ENCODE data around the gene IFNW1. TPM values are rescaled to one million over a fixed set of nuclear protein-coding genes. Genes with fewer than 3 reads are reported as not detected.

The IFNW1 gene
- total RNA-seq, 1 experiment from 2014 or later, result not detected

DNA sequence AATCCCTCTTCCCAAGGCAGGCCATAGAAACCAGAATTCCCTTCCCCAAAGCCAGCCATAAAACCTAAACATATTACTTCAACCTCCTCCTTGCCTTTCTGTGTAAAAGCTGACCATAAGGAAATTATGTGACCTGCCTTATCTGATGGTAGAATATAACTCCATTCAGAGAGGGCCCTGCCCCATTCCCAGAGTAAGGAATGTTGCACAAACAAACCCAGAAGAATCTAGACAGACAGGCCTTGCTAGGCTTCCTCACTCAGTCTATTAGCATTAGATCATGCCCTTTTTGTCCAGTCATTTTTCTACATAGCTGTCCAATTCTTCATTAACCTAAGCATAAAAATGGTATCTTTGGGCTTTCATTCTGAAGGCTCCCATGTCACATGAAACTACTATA, 46.1 kb downstream of the IFNW1 start:
- TF ChIP-seq, protein P1, sequence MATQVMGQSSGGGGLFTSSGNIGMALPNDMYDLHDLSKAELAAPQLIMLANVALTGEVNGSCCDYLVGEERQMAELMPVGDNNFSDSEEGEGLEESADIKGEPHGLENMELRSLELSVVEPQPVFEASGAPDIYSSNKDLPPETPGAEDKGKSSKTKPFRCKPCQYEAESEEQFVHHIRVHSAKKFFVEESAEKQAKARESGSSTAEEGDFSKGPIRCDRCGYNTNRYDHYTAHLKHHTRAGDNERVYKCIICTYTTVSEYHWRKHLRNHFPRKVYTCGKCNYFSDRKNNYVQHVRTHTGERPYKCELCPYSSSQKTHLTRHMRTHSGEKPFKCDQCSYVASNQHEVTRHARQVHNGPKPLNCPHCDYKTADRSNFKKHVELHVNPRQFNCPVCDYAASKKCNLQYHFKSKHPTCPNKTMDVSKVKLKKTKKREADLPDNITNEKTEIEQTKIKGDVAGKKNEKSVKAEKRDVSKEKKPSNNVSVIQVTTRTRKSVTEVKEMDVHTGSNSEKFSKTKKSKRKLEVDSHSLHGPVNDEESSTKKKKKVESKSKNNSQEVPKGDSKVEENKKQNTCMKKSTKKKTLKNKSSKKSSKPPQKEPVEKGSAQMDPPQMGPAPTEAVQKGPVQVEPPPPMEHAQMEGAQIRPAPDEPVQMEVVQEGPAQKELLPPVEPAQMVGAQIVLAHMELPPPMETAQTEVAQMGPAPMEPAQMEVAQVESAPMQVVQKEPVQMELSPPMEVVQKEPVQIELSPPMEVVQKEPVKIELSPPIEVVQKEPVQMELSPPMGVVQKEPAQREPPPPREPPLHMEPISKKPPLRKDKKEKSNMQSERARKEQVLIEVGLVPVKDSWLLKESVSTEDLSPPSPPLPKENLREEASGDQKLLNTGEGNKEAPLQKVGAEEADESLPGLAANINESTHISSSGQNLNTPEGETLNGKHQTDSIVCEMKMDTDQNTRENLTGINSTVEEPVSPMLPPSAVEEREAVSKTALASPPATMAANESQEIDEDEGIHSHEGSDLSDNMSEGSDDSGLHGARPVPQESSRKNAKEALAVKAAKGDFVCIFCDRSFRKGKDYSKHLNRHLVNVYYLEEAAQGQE (IDR thresholded peaks at IDR 0.05; ENCODE audit: insufficient read depth in 1 of 2, low read depth in 2 of 2, low read length in 1 of 2), result no peak
- TF ChIP-seq POLR2AphosphoS5 (IDR thresholded peaks at IDR 0.05; ENCODE audit: low read depth, low read length) (no peak), SIN3A (IDR thresholded peaks at IDR 0.05; ENCODE audit: borderline replicate concordance, insufficient read depth, low read depth, low read length) (no peak), TCF7L2 (IDR thresholded peaks at IDR 0.05; ENCODE audit: low read depth, low read length) (no peak)
- TF ChIP-seq, protein P2, sequence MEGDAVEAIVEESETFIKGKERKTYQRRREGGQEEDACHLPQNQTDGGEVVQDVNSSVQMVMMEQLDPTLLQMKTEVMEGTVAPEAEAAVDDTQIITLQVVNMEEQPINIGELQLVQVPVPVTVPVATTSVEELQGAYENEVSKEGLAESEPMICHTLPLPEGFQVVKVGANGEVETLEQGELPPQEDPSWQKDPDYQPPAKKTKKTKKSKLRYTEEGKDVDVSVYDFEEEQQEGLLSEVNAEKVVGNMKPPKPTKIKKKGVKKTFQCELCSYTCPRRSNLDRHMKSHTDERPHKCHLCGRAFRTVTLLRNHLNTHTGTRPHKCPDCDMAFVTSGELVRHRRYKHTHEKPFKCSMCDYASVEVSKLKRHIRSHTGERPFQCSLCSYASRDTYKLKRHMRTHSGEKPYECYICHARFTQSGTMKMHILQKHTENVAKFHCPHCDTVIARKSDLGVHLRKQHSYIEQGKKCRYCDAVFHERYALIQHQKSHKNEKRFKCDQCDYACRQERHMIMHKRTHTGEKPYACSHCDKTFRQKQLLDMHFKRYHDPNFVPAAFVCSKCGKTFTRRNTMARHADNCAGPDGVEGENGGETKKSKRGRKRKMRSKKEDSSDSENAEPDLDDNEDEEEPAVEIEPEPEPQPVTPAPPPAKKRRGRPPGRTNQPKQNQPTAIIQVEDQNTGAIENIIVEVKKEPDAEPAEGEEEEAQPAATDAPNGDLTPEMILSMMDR (IDR thresholded peaks at IDR 0.05), result no peak
- DNase-seq (ENCODE audit: low read depth, low spot score) (no peak), ATAC-seq (no peak)
- Histone ChIP-seq H3K4me3 (ENCODE audit: low read depth in 2 of 2, low read length in 2 of 2) (no peak overlapping the region), H3K4me1 (ENCODE audit: control insufficient read depth, insufficient read depth, low read length) (no peaks in the 10 kb centered on the region), H3K27ac (ENCODE audit: low read length) (no peak overlapping the region), H3K9me3 (ENCODE audit: control insufficient read depth, insufficient read depth, low read depth, low read length) (no peaks in the 10 kb centered on the region), H3K27me3 (ENCODE audit: control insufficient read depth, insufficient read depth, low read length) (no peaks in the 10 kb centered on the region), H3K36me3 (ENCODE audit: control insufficient read depth, insufficient read depth, low read length) (no peaks in the 10 kb centered on the region)
- ChIA-PET POLR2A (no interaction called here), CTCF (no interaction called here)
- intact Hi-C loops (cut with micrococcal nuclease; ENCODE audit: unreplicated experiment), result no loop called here
- in situ Hi-C loops (cut with HindIII; ENCODE audit: low pct_unique_long_range_greater_than_20kb, low sequenced_read_pairs), result no loop called here
- BruUV-seq (replicated peaks), result no TSS peak

Other genes with a start within 250 kb of the IFNW1 start
- 0.13 TPM for gene HACD4, start 110.2 kb downstream of the IFNW1 start, total RNA-seq (2021; ENCODE audit: unreplicated experiment)
- not detected for gene IFNB1, start 63.9 kb downstream of the IFNW1 start, total RNA-seq (2021; ENCODE audit: unreplicated experiment)
- not detected for gene IFNA21, start 24.8 kb upstream of the IFNW1 start, total RNA-seq (2021; ENCODE audit: unreplicated experiment)
- gene IFNA4, start 45.8 kb upstream of the IFNW1 start, total RNA-seq (2021; ENCODE audit: unreplicated experiment), result not detected
- gene IFNA7, start 60.4 kb upstream of the IFNW1 start, total RNA-seq (2021; ENCODE audit: unreplicated experiment), result not detected
- gene IFNA10, start 65.3 kb upstream of the IFNW1 start, total RNA-seq (2021; ENCODE audit: unreplicated experiment), result not detected
- gene IFNA16, start 75.5 kb upstream of the IFNW1 start, total RNA-seq (2021; ENCODE audit: unreplicated experiment), result not detected
- gene IFNA17, start 86.4 kb upstream of the IFNW1 start, total RNA-seq (2021; ENCODE audit: unreplicated experiment), result not detected
- not detected for gene IFNA14, start 98.2 kb upstream of the IFNW1 start, total RNA-seq (2021; ENCODE audit: unreplicated experiment)
- gene IFNA5, start 163.5 kb upstream of the IFNW1 start, total RNA-seq (2021; ENCODE audit: unreplicated experiment), result not detected
- gene KLHL9, start 193.6 kb upstream of the IFNW1 start, total RNA-seq (2021; ENCODE audit: unreplicated experiment), result 7.4 TPM
- not detected for gene IFNA6, start 209.1 kb upstream of the IFNW1 start, total RNA-seq (2021; ENCODE audit: unreplicated experiment)
- not detected for gene IFNA13, start 226.2 kb upstream of the IFNW1 start, total RNA-seq (2021; ENCODE audit: unreplicated experiment)
- gene IFNA2, start 243.6 kb upstream of the IFNW1 start, total RNA-seq (2021; ENCODE audit: unreplicated experiment), result not detected